ENCODE data around the gene LARGE1. TPM values are rescaled to one million over a fixed set of nuclear protein-coding genes. Genes with fewer than 3 reads are reported as not detected.

Gene LARGE1
- total RNA-seq, 4 donors from 2014 or later: 11.8 to 33.2 (median 22.6) TPM

DNA sequence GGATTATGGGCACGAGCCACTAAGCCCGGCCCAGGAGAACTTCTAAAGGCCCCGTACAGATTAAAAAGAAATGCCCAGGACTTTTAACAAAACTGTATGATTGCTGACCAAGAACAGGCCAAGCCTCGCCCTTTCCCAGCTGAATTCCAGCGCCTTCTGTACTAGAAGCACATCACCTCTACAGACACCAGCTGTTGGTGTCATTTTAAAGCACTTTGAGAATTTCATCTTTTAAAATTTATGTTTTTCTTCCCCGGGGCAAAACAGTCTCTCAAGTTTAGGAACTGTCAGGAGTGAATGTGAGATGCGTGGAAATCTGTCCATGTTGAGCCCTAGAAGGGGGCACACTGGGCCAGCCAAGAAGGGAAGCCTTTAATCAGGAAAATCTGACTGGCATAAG is 362.4 kb downstream of the LARGE1 start:
- 85 to 86% methylated on average over 7 of the region's 7 CpGs for WGBS, 2 donors

DNA sequence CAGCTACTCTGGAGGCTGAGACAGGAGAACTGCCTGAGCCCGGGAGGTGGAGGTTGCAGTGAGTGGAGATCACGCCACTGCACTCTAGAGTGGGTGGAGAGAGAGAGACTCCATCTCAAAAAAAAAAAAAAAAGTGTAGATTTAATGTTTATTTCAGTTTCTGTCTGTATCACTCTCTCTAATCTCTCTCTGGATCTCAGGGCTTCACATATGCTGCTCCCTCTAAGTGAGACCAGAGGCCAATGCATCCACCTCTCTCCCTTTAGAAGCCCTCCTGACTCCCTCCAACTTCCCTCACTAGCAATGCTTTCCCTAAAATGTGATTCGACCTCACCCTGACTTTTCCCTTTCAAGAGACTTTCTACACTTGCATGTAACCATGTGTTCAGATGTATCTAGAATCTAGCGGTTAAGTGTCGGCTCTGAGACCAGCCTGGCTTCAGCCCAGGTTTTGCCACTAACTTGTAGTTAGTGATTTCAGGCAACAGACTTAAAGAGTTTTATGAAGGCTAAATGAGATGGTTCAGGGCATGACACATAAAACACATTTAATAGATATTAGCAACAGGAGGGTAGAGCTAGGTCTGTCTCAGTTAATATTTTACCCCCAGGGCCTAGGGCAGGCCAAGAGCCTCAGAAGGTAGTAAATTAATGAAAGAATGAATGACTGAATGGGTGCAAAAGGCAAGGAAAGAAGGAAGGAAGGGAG is 364.3 kb downstream of the LARGE1 start:
- 82 to 83% methylated on average over 5 of the region's 5 CpGs for WGBS, 2 donors
- intact Hi-C loops (cut with DNase I; ENCODE audit: low total_unique reads): no loop called here
- no peak overlapping the region for H3K4me3 ChIP-seq (ENCODE audit: low read depth, poor library complexity, severe bottlenecking)
- DNase-seq (ENCODE audit: low spot score in 2 of 2): peak in 1 of 2 donors; percentile 15
- TF ChIP-seq POLR2A (IDR thresholded peaks at IDR 0.05): no peak
- TF ChIP-seq, protein P1, sequence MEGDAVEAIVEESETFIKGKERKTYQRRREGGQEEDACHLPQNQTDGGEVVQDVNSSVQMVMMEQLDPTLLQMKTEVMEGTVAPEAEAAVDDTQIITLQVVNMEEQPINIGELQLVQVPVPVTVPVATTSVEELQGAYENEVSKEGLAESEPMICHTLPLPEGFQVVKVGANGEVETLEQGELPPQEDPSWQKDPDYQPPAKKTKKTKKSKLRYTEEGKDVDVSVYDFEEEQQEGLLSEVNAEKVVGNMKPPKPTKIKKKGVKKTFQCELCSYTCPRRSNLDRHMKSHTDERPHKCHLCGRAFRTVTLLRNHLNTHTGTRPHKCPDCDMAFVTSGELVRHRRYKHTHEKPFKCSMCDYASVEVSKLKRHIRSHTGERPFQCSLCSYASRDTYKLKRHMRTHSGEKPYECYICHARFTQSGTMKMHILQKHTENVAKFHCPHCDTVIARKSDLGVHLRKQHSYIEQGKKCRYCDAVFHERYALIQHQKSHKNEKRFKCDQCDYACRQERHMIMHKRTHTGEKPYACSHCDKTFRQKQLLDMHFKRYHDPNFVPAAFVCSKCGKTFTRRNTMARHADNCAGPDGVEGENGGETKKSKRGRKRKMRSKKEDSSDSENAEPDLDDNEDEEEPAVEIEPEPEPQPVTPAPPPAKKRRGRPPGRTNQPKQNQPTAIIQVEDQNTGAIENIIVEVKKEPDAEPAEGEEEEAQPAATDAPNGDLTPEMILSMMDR (IDR thresholded peaks at IDR 0.05): no peak

More for the DNA sequence above, 362.4 kb downstream of the LARGE1 start:
- intact Hi-C loops (cut with DNase I; ENCODE audit: low total_unique reads): no loop called here
- TF ChIP-seq POLR2A (IDR thresholded peaks at IDR 0.05): no peak
- TF ChIP-seq, protein P1 (IDR thresholded peaks at IDR 0.05): no peak
- DNase-seq (ENCODE audit: low spot score in 2 of 2): no peak
- no peak overlapping the region for H3K4me3 ChIP-seq (ENCODE audit: low read depth, poor library complexity, severe bottlenecking)

DNA sequence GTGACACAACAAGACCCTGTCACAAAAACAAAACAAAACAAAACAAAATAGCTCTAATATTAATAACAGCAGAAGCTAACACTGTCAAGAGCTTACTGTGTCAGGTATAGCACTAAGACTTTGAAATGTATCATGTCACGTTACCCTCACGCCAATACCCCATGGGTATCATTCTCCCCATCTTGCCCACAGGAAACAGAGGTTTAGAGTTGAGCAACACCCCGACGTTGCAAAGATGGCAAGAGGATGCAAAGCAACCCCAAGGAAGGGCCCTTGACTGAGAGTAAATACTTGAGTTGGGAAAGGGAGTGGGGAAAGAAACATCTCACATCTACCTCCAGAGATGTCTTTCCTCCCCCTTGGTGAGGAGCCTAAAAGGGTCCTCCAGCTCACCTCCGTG is 366.8 kb downstream of the LARGE1 start:
- intact Hi-C loops (cut with DNase I; ENCODE audit: low total_unique reads): no loop called here
- 72 to 84% methylated on average over 5 of the region's 5 CpGs for WGBS, 2 donors
- TF ChIP-seq, protein P1 (IDR thresholded peaks at IDR 0.05): no peak
- TF ChIP-seq POLR2A (IDR thresholded peaks at IDR 0.05): no peak
- peak in 1 of 2 donors; percentile 29 for DNase-seq (ENCODE audit: low spot score in 2 of 2)
- no peak overlapping the region for H3K4me3 ChIP-seq (ENCODE audit: low read depth, poor library complexity, severe bottlenecking)

DNA sequence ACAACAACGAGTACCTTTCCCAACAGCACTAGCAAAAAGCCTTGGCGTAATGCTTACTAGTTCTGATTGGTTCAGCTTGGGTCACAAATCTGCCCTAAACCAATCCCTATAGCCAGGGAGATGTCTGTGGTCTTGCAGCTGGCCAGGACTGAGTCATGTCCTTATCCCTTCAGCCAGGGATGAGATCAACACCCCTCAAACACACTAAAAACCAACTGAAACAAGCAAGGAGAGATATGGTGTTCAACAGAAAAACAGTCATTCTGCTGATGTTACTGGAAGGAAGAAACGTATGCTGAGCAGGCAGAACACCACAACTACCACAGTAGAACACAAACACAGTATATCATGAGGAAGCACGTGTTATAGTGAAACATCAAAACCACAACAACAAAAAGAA is 375.6 kb downstream of the LARGE1 start:
- no peak for TF ChIP-seq POLR2A (IDR thresholded peaks at IDR 0.05)
- TF ChIP-seq, protein P1 (IDR thresholded peaks at IDR 0.05): no peak
- no peak overlapping the region for H3K4me3 ChIP-seq (ENCODE audit: low read depth, poor library complexity, severe bottlenecking)
- intact Hi-C loops (cut with DNase I; ENCODE audit: low total_unique reads): no loop called here
- no peak for DNase-seq (ENCODE audit: low spot score in 2 of 2)
- WGBS, 2 donors: 59 to 70% methylated on average over 4 of the region's 4 CpGs

DNA sequence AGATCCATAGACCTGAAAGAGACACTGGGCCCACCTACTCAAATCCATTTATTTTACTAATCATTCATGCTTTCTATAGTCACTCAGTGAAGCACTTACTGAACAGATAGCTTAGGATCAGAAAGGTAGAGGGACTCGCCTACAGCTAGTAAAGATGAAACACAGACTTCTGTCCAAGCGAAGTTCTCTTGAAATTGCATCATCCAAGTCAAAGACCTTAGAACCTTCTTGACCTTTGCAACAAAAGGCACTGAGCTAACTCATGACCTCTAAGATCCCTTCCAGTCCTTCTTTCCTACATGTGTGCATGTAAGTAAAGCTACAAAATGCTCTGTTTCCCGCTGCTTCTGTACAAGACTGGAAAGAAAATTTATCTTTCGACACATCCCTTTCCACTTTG is 377.6 kb downstream of the LARGE1 start:
- H3K4me3 ChIP-seq (ENCODE audit: low read depth, poor library complexity, severe bottlenecking): no peak overlapping the region
- no peak for TF ChIP-seq POLR2A (IDR thresholded peaks at IDR 0.05)
- TF ChIP-seq, protein P1 (IDR thresholded peaks at IDR 0.05): no peak
- intact Hi-C loops (cut with DNase I; ENCODE audit: low total_unique reads): no loop called here
- WGBS, 2 donors: 91 to 95% methylated on average over 4 of the region's 4 CpGs
- DNase-seq (ENCODE audit: low spot score in 2 of 2): no peak

DNA sequence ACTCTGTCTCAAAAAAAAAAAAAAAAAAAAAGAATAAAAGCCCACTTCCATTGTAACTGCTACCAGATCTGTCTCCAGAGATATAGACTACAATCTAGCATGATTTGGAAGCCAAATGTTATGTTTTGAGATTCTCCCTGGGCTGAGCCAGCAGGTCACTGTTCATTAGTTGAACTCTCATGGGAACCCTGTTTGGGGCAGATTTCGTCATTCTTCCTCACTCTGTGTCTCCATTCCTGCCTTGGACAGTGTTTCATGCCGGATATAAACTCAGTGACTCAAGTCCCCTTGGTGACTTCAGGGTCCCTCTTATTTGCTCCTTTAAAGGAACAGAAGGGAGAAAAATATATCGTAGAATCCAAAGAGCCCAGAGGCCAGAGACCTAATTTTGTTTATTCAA is 378.1 kb downstream of the LARGE1 start:
- TF ChIP-seq, protein P1 (IDR thresholded peaks at IDR 0.05): no peak
- no peak for TF ChIP-seq POLR2A (IDR thresholded peaks at IDR 0.05)
- DNase-seq (ENCODE audit: low spot score in 2 of 2): no peak
- intact Hi-C loops (cut with DNase I; ENCODE audit: low total_unique reads): no loop called here
- WGBS, 2 donors: 67 to 68% methylated on average over 3 of the region's 3 CpGs
- H3K4me3 ChIP-seq (ENCODE audit: low read depth, poor library complexity, severe bottlenecking): no peak overlapping the region
